ENCODE measurements around the gene TRIM75. TPM values are rescaled to one million over a fixed set of nuclear protein-coding genes. Genes with fewer than 3 reads are reported as not detected.
"Not testable (repeated sequence)": the region's sequence is repeated elsewhere in the genome, so short reads cannot be mapped to it uniquely, and the experiment has no call there.

Gene TRIM75
- polyA plus RNA-seq, 1 donor: 0.10 TPM

- DNase-seq: peak; percentile 42
Observed at GRCh38 chr4:165079476-165079875, 25.8 kb downstream of the TRIM75 start.

DNA sequence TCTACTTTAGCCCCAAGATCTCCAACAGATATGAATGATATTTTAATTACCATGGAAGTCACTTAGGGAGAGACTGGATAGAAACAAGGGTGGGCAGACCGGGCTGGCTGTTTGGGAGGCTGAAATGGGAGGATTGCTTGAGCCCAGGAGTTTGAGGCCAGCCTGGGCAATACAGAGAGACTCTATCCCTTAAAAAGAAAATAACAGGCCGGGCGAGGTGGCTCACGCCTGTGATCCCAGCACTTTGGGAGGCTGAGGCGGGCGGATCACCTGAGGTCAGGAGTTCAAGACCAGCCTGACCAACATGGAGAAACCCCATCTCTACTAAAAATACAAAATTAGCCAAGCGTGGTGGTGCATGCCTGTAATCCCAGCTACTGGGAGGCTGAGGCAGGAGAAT, 31.1 kb downstream of the TRIM75 start:
- not testable (repeated sequence) for DNase-seq

DNA sequence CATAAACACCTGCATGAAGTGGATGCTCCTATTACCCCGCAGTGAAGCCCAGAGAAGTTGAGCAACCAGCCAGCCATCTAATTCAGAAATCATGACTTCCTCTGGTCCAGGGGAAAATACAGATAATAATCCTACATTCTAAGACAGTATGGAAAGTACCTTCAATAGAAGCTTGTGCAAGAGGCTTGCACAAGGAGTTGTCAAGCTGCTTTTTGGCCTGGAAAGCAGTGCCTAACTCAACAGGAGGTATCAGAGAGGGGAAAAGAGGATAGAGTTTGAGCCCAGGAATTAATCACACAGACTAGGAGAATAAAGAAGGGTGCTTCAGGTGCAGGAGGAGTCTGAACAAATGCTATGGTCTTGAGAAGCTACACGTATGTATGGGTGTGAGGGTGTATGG, 32.3 kb downstream of the TRIM75 start:
- no peak for DNase-seq

- DNase-seq: no peak
Observed at GRCh38 chr4:165088366-165088765, 34.7 kb downstream of the TRIM75 start.

GRCh38 chr4:165092187-165092586, 38.5 kb downstream of the TRIM75 start:
- DNase-seq: not testable (repeated sequence)

DNA sequence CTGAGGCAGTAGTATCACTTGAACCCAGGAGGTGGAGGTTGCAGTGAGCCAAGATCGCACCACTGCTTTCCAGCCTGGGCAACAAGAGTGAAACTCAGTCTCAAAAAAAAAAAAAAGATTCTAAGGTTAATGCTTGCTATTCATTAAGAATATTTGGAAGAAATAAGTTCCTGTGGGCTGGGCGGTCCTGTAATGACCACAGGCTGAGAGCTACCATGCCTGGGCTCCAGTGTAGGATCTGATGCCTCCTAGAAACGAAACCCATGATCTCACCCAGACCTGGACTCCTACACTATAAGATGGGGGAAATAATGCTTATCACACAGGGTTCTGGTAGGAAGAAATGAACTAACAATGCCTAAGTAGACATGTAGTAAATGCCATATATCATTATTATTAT, 41.2 kb downstream of the TRIM75 start:
- no peak for DNase-seq

DNA sequence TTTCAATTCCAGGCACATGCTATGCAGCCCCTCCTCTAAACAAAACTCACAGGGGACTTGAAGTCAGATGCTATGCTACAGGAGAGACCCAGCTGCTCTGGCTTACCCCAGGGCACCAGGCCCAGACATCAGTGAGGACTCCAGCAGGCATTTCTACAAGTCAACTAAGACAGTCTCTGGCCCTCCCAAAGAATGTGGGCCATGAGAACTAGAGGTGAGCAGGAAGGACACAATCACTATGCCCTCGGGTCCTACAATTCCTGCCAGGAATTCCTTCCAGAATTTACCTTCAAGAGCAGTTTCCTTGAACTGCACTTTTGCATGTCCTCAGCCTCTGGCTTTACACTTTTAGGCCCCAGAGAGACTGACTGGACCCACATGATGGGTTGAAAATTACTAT, 41.6 kb downstream of the TRIM75 start:
- DNase-seq: no peak

- DNase-seq: no peak
Observed at GRCh38 chr4:165096776-165097175, 43.1 kb downstream of the TRIM75 start.

GRCh38 chr4:165101641-165102040, 48.0 kb downstream of the TRIM75 start:
- DNase-seq: no peak

DNA sequence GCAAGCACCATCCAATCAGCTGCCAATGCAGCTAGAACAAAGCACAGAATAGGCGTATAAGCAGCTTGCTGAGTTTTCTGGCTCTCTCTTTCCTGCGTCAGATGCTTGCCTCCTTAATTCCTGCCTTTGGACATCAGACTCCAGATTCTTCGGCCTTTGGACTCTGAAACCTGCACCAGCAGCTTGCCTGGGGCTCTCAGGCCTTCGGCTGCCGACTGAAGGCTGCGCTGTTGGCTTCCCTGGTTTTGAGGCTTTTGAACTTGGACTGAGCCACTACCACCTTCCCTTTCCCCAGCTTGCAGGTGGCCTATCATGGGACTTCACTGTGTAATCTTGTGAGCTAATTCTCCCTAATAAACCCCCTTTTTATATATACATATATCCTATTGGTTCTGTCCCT, 52.9 kb downstream of the TRIM75 start:
- DNase-seq: no peak

Other genes starting within 250 kb of the TRIM75 start
- gene APELA, start 176.7 kb upstream of the TRIM75 start, polyA plus RNA-seq (ENCODE audit: insufficient read length): not detected
- 3.1 TPM for gene TRIM61, start 76.2 kb upstream of the TRIM75 start, polyA plus RNA-seq (ENCODE audit: insufficient read length)
- gene TRIM60, start 21.9 kb upstream of the TRIM75 start, polyA plus RNA-seq (ENCODE audit: insufficient read length): not detected
- 14.4 TPM for gene TMEM192, start 59.0 kb downstream of the TRIM75 start, polyA plus RNA-seq (ENCODE audit: insufficient read length)
- 6.6 TPM for gene KLHL2, start 153.7 kb downstream of the TRIM75 start, polyA plus RNA-seq (ENCODE audit: insufficient read length)